Caco-2 (cell line): ENCODE measurements around the gene HDAC4. TPM values are rescaled to one million over a fixed set of nuclear protein-coding genes. Genes with fewer than 3 reads are reported as not detected.

Source experiments
- BruUV-seq: library from RNA; stranded (reverse); fragments of 400-500 nt; replicated peaks from 2 replicates; lab custom pipeline; 2021; lab: Mats Ljungman, UMichigan
- CTCF ChIA-PET: fragments of 300-600 bp; sonication (Branson Sonifier 250); formaldehyde crosslinking; loops from one replicate; lab custom pipeline; 2022; ENCODE audit warnings: antibody characterized with exemption; lab: Charles Lee
- POLR2A ChIA-PET: fragments of 300-600 bp; sonication (Branson Sonifier 250); formaldehyde crosslinking; loops from one replicate; lab custom pipeline; 2022; ENCODE audit warnings: antibody characterized with exemption; lab: Charles Lee
- DNase-seq, 2 experiments: peaks; one replicate each; pipeline versions ENCODE4 v3.0.0 to v3.0.0-alpha.2; 2020 to 2022
- H3K27me3 ChIP-seq: replicated peaks from 2 replicates; pipeline ENCODE4 v1.6.0; 2011; ENCODE audit warnings: low read length; ENCODE audit not compliant: control insufficient read depth, insufficient read depth
- H3K36me3 ChIP-seq: 2 replicates; pipeline ENCODE4 v1.5.1; 2011; ENCODE audit warnings: low read length; ENCODE audit not compliant: control insufficient read depth, insufficient read depth
- H3K4me1 ChIP-seq: fragments of 250-450 bp; sonication (Bioruptor Pico); 2 replicates; pipeline ENCODE4 v1.5.1; 2020; ENCODE audit warnings: mild to moderate bottlenecking
- H3K4me3 ChIP-seq: 2 replicates; pipeline ENCODE4 v1.5.1; 2011; ENCODE audit warnings: low read depth, mild to moderate bottlenecking, control low read depth, low read length
- H3K9me3 ChIP-seq: fragments of 250-450 bp; sonication (Bioruptor Pico); 2 replicates; pipeline ENCODE4 v1.5.1; 2020; ENCODE audit warnings: mild to moderate bottlenecking, moderate library complexity
- H3K27ac Mint-ChIP-seq: one replicate; pipeline ENCODE4 v1.8.0; 2022; ENCODE audit warnings: mixed read lengths; ENCODE audit not compliant: unreplicated experiment
- H3K27me3 Mint-ChIP-seq: one replicate; pipeline ENCODE4 v1.8.0; 2022; ENCODE audit warnings: mixed read lengths; ENCODE audit not compliant: insufficient read depth, unreplicated experiment
- H3K36me3 Mint-ChIP-seq: one replicate; pipeline ENCODE4 v1.8.0; 2022; ENCODE audit warnings: mild to moderate bottlenecking, mixed read lengths; ENCODE audit not compliant: insufficient read depth, unreplicated experiment
- H3K4me1 Mint-ChIP-seq: one replicate; pipeline ENCODE4 v1.8.0; 2022; ENCODE audit warnings: low read depth, mixed read lengths; ENCODE audit not compliant: unreplicated experiment
- H3K4me3 Mint-ChIP-seq: one replicate; pipeline ENCODE4 v1.8.0; 2022; ENCODE audit warnings: mild to moderate bottlenecking, moderate library complexity, mixed read lengths; ENCODE audit not compliant: unreplicated experiment
- H3K9me3 Mint-ChIP-seq: one replicate; pipeline ENCODE4 v1.8.0; 2022; ENCODE audit warnings: mixed read lengths; ENCODE audit not compliant: unreplicated experiment
- intact Hi-C: fragments of 100-400 bp; cut with micrococcal nuclease; formaldehyde crosslinking; loops from one replicate; pipeline ENCODE4 v1.10.0; 2022; ENCODE audit not compliant: unreplicated experiment
- total RNA-seq: library from RNA; stranded (reverse); gene quantifications from 2 replicates; pipeline ENCODE4 v1.2.3, GENCODE V29; 2022
- TF ChIP-seq, protein P1 (sequence below), 2 experiments: fragments of 200-600 bp in 1 of 2; IDR thresholded peaks; 1 replicate in 1 of 2; 2 replicates in 1 of 2; pipeline versions ENCODE4 v1.5.1 to v1.8.0; 2011 to 2022; ENCODE audit warnings: antibody characterized with exemption in 1 of 2, control low read depth in 1 of 2, inconsistent platforms in 1 of 2, low read depth in 1 of 2, low read length in 1 of 2, mild to moderate bottlenecking in 1 of 2, moderate library complexity in 1 of 2; ENCODE audit not compliant: insufficient read depth in 1 of 2, severe bottlenecking in 1 of 2, unreplicated experiment in 1 of 2

HDAC4 gene
- total RNA-seq, 1 experiment from 2014 or later, result 15.5 TPM

DNA sequence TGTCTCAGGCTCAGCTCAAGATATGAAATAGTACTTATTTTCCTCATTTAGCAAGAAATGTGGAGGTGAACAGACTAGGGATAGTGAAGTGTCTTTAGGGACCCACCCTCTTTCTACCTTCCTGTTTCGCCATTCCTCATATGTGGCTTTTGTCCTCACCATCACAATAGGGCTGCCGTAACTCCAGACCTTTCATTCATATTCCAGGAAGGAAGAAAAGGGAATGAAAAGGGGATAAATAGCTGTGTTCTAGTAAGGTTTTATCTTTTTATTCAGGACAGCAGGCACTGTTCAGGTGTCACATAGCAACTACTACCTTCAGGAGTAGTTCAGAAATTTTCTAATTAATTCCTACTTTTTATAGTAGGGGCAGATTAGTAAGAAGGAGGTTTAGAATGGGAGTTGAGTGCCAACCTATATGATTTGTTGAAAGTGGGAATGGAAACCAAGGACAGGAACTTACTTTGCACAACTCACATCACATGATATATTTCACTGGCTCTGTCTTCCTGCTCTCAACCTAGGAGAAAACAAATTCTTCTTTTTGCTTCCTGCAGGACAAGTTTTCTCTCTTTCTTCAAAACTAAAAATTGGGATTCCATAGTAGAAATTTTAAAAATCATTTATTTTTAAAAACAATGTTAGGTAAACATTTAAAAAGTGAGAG, 36.0 kb upstream of the HDAC4 start:
- Histone ChIP-seq H3K36me3 (no peaks in the 10 kb centered on the region), H3K9me3 (no peaks in the 10 kb centered on the region), H3K4me3 (no peak overlapping the region), H3K27me3 (no peaks in the 10 kb centered on the region), H3K4me1 (no peaks in the 10 kb centered on the region)
- intact Hi-C loops, result no loop called here
- Mint-ChIP-seq H3K27me3 (peaks cover 5% of the 10 kb centered on the region), H3K4me1 (no peaks in the 10 kb centered on the region), H3K4me3 (no peak overlapping the region), H3K36me3 (no peaks in the 10 kb centered on the region), H3K9me3 (no peaks in the 10 kb centered on the region), H3K27ac (no peak overlapping the region)
- TF ChIP-seq, protein P1, sequence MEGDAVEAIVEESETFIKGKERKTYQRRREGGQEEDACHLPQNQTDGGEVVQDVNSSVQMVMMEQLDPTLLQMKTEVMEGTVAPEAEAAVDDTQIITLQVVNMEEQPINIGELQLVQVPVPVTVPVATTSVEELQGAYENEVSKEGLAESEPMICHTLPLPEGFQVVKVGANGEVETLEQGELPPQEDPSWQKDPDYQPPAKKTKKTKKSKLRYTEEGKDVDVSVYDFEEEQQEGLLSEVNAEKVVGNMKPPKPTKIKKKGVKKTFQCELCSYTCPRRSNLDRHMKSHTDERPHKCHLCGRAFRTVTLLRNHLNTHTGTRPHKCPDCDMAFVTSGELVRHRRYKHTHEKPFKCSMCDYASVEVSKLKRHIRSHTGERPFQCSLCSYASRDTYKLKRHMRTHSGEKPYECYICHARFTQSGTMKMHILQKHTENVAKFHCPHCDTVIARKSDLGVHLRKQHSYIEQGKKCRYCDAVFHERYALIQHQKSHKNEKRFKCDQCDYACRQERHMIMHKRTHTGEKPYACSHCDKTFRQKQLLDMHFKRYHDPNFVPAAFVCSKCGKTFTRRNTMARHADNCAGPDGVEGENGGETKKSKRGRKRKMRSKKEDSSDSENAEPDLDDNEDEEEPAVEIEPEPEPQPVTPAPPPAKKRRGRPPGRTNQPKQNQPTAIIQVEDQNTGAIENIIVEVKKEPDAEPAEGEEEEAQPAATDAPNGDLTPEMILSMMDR (IDR thresholded peaks at IDR 0.05; ENCODE audit: insufficient read depth in 1 of 2, low read depth in 1 of 2, low read length in 1 of 2, severe bottlenecking in 1 of 2, unreplicated experiment in 1 of 2), result no peak
- ChIA-PET CTCF (no interaction called here), POLR2A (no interaction called here)
- no TSS peak for BruUV-seq
- DNase-seq, result no peak

GRCh38 chr2:239436076-239436475, 35.3 kb upstream of the HDAC4 start:
- DNase-seq, result no peak
- Mint-ChIP-seq H3K4me3 (no peak overlapping the region), H3K27me3 (peaks cover 5% of the 10 kb centered on the region), H3K4me1 (no peaks in the 10 kb centered on the region), H3K36me3 (no peaks in the 10 kb centered on the region), H3K27ac (no peak overlapping the region), H3K9me3 (no peaks in the 10 kb centered on the region)
- POLR2A ChIA-PET, result no interaction called here
- CTCF ChIA-PET, result no interaction called here
- H3K27me3 ChIP-seq, result no peaks in the 10 kb centered on the region
- BruUV-seq, result no TSS peak
- H3K4me1 ChIP-seq, result no peaks in the 10 kb centered on the region
- intact Hi-C loops, result no loop called here
- H3K4me3 ChIP-seq, result no peak overlapping the region
- no peaks in the 10 kb centered on the region for H3K36me3 ChIP-seq
- TF ChIP-seq, protein P1 (IDR thresholded peaks at IDR 0.05; ENCODE audit: insufficient read depth in 1 of 2, low read depth in 1 of 2, low read length in 1 of 2, severe bottlenecking in 1 of 2, unreplicated experiment in 1 of 2), result no peak
- no peaks in the 10 kb centered on the region for H3K9me3 ChIP-seq

- Mint-ChIP-seq H3K4me1 (no peaks in the 10 kb centered on the region), H3K9me3 (no peaks in the 10 kb centered on the region), H3K27ac (no peak overlapping the region), H3K4me3 (no peak overlapping the region), H3K27me3 (peaks cover 5% of the 10 kb centered on the region), H3K36me3 (no peaks in the 10 kb centered on the region)
- no TSS peak for BruUV-seq
- Histone ChIP-seq H3K4me3 (no peak overlapping the region), H3K36me3 (no peaks in the 10 kb centered on the region), H3K4me1 (no peaks in the 10 kb centered on the region), H3K27me3 (no peaks in the 10 kb centered on the region), H3K9me3 (no peaks in the 10 kb centered on the region)
- TF ChIP-seq, protein P1 (IDR thresholded peaks at IDR 0.05; ENCODE audit: insufficient read depth in 1 of 2, low read depth in 1 of 2, low read length in 1 of 2, severe bottlenecking in 1 of 2, unreplicated experiment in 1 of 2), result no peak
- intact Hi-C loops, result no loop called here
- ChIA-PET CTCF (no interaction called here), POLR2A (no interaction called here)
- DNase-seq, result no peak
Measured at GRCh38 chr2:239433777-239434403, 33.1 kb upstream of the HDAC4 start.
